NCI-H2227 treated with DMSO at 0.1 percent for 48 hours (cell line): ENCODE results near the gene SCUBE1.

Experiments
- DNase-seq: peaks from one replicate; lab custom pipeline; 2025; lab: John Stamatoyannopoulos, UW

The SCUBE1 gene

GRCh38 chr22:43326331-43327156 is 16.6 kb downstream of the SCUBE1 start:
- DNase-seq, result no peak

- no peak for DNase-seq
Observed at GRCh38 chr22:43325176-43325575, 18.0 kb downstream of the SCUBE1 start.

GRCh38 chr22:43320943-43321900 is 21.9 kb downstream of the SCUBE1 start:
- no peak for DNase-seq

- no peak for DNase-seq
Observed at GRCh38 chr22:43319661-43320486, 23.3 kb downstream of the SCUBE1 start.

- DNase-seq, result no peak
Observed at GRCh38 chr22:43317239-43317638, 25.9 kb downstream of the SCUBE1 start.

- DNase-seq, result no peak
Observed at GRCh38 chr22:43315687-43316217, 27.4 kb downstream of the SCUBE1 start.

- no peak for DNase-seq
Observed at GRCh38 chr22:43314611-43315010, 28.6 kb downstream of the SCUBE1 start.

- DNase-seq, result no peak
Observed at GRCh38 chr22:43313890-43314474, 29.2 kb downstream of the SCUBE1 start.

GRCh38 chr22:43313244-43313889 is 29.8 kb downstream of the SCUBE1 start:
- DNase-seq, result no peak

GRCh38 chr22:43312608-43313007 is 30.6 kb downstream of the SCUBE1 start:
- no peak for DNase-seq

- DNase-seq, result no peak
Observed at GRCh38 chr22:43310798-43311197, 32.4 kb downstream of the SCUBE1 start.

- no peak for DNase-seq
Observed at GRCh38 chr22:43310311-43310710, 32.9 kb downstream of the SCUBE1 start.

- no peak for DNase-seq
Observed at GRCh38 chr22:43308836-43309235, 34.3 kb downstream of the SCUBE1 start.

GRCh38 chr22:43308060-43308830 is 34.9 kb downstream of the SCUBE1 start:
- no peak for DNase-seq

- DNase-seq, result no peak
Observed at GRCh38 chr22:43305806-43306205, 37.4 kb downstream of the SCUBE1 start.

GRCh38 chr22:43304831-43305590 is 38.2 kb downstream of the SCUBE1 start:
- DNase-seq, result no peak

GRCh38 chr22:43303751-43304150 is 39.4 kb downstream of the SCUBE1 start:
- no peak for DNase-seq

- DNase-seq, result no peak
Observed at GRCh38 chr22:43303166-43303565, 40.0 kb downstream of the SCUBE1 start.

- DNase-seq, result no peak
Observed at GRCh38 chr22:43302531-43303041, 40.6 kb downstream of the SCUBE1 start.
